NB4 (cell line): ENCODE measurements around the gene CD209.
"Not testable (repeated sequence)": the region's sequence is repeated elsewhere in the genome, so short reads cannot be mapped to it uniquely, and the experiment has no call there.

Experiments used
- DNase-seq: peaks from one replicate; pipeline ENCODE4 v3.0.0; 2010; ENCODE audit warnings: low read depth
- H3K4me3 ChIP-seq: one replicate; pipeline ENCODE4 v1.5.1; 2011; ENCODE audit warnings: mild to moderate bottlenecking, low read depth, low read length, moderate library complexity
- MAX ChIP-seq: IDR thresholded peaks from 2 replicates; pipeline ENCODE4 v1.6.1; 2011; ENCODE audit warnings: low read depth, low read length
- MYC ChIP-seq: IDR thresholded peaks from 2 replicates; pipeline ENCODE4 v1.6.1; 2011; ENCODE audit warnings: low read depth, low read length
- POLR2A ChIP-seq: IDR thresholded peaks from 2 replicates; pipeline ENCODE4 v1.6.1; 2011; ENCODE audit warnings: mild to moderate bottlenecking; ENCODE audit not compliant: insufficient read length; ENCODE audit errors: extremely low read depth
- TF ChIP-seq, protein P1 (sequence below): IDR thresholded peaks from one replicate; pipeline ENCODE4 v1.5.1; 2012; ENCODE audit warnings: low read depth, low read length

The CD209 gene

GRCh38 chr19:7756258-7756657 lies 8.9 kb upstream of the CD209 start:
- H3K4me3 ChIP-seq, result no peak overlapping the region
- no peak for TF ChIP-seq MYC
- TF ChIP-seq POLR2A, result no peak
- TF ChIP-seq, protein P1, sequence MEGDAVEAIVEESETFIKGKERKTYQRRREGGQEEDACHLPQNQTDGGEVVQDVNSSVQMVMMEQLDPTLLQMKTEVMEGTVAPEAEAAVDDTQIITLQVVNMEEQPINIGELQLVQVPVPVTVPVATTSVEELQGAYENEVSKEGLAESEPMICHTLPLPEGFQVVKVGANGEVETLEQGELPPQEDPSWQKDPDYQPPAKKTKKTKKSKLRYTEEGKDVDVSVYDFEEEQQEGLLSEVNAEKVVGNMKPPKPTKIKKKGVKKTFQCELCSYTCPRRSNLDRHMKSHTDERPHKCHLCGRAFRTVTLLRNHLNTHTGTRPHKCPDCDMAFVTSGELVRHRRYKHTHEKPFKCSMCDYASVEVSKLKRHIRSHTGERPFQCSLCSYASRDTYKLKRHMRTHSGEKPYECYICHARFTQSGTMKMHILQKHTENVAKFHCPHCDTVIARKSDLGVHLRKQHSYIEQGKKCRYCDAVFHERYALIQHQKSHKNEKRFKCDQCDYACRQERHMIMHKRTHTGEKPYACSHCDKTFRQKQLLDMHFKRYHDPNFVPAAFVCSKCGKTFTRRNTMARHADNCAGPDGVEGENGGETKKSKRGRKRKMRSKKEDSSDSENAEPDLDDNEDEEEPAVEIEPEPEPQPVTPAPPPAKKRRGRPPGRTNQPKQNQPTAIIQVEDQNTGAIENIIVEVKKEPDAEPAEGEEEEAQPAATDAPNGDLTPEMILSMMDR, result no peak
- no peak for TF ChIP-seq MAX
- DNase-seq, result no peak

GRCh38 chr19:7751157-7751783 lies 3.9 kb upstream of the CD209 start:
- H3K4me3 ChIP-seq, result no peak overlapping the region
- DNase-seq, result peak; percentile 44
- TF ChIP-seq MYC (no peak), MAX (no peak), POLR2A (no peak)
- TF ChIP-seq, protein P1, result no peak

GRCh38 chr19:7748756-7749155 lies 1.4 kb upstream of the CD209 start:
- peak; percentile 55 for DNase-seq
- H3K4me3 ChIP-seq, result no peak overlapping the region
- no peak for TF ChIP-seq POLR2A
- TF ChIP-seq, protein P1, result peak; percentile 32

GRCh38 chr19:7748171-7748570 lies 837 bp upstream of the CD209 start:
- no peak for DNase-seq
- no peak overlapping the region for H3K4me3 ChIP-seq
- TF ChIP-seq MAX (no peak), POLR2A (no peak), MYC (no peak)
- TF ChIP-seq, protein P1, result no peak

- DNase-seq, H3K4me3 ChIP-seq: not testable (repeated sequence)
Observed at GRCh38 chr19:7746306-7746705, 1.0 kb downstream of the CD209 start.

- TF ChIP-seq MYC (no peak), POLR2A (no peak), MAX (no peak)
- TF ChIP-seq, protein P1, result no peak
Observed at GRCh38 chr19:7744871-7745650, 2.3 kb downstream of the CD209 start.

More at GRCh38 chr19:7744871-7745650, 2.3 kb downstream of the CD209 start:
- no peak overlapping the region for H3K4me3 ChIP-seq
- DNase-seq, result no peak
